ENCODE measurements around the gene CFAP45. TPM values are rescaled to one million over a fixed set of nuclear protein-coding genes. Genes with fewer than 3 reads are reported as not detected.

The CFAP45 gene
- total and polyA plus RNA-seq, 2 of the 8 experiments (the other 6 are each of a cell fraction or from before 2014, with no cell fraction given): 0.05 TPM; not detected in 1

GRCh38 chr1:159930634-159931033, 30.7 kb upstream of the CFAP45 start:
- FAIRE-seq: no peak
- no peak overlapping the region for H3K27ac ChIP-seq (ENCODE audit: low read depth, low read length)
- no peak overlapping the region for H3K4me2 ChIP-seq (ENCODE audit: insufficient read depth in 1 of 2, low read depth in 2 of 2, low read length in 2 of 2)
- H3K4ac ChIP-seq (replicated peaks; ENCODE audit: insufficient read length, low read depth, low read length): no peak overlapping the region
- no peak overlapping the region for H2BK20ac ChIP-seq (ENCODE audit: low read length)
- H3K36me3 ChIP-seq (ENCODE audit: control insufficient read depth in 2 of 4, insufficient read depth in 4 of 4, low read length in 3 of 4): peaks cover 3 to 38% (median 18%) of the 10 kb centered on the region in 4 experiments; a peak in 6 of 8 replicates
- no peak overlapping the region for H2BK12ac ChIP-seq (ENCODE audit: low read depth, low read length)
- H2BK15ac ChIP-seq (ENCODE audit: low read length): no peak overlapping the region
- peaks cover 0 to 4% (median 1%) of the 10 kb centered on the region in 4 experiments; a peak in 5 of 7 replicates for H3K4me1 ChIP-seq (replicated peaks in 1 of 4; ENCODE audit: control insufficient read depth in 3 of 4, insufficient read depth in 4 of 4, low read length in 3 of 4)
- no peak overlapping the region for H4K5ac ChIP-seq (ENCODE audit: insufficient read length, low read depth, low read length)
- no peak overlapping the region for H3K14ac ChIP-seq (ENCODE audit: insufficient read length)
- no peak overlapping the region; the same call in 1 of the 2 replicates for H2BK5ac ChIP-seq (ENCODE audit: low read depth, low read length)
- H2AFZ ChIP-seq (ENCODE audit: low read length): no peak overlapping the region
- H3K9me3 ChIP-seq (ENCODE audit: insufficient read depth in 2 of 2, low read depth in 1 of 2, low read length in 1 of 2): no peaks in the 10 kb centered on the region
- peaks cover 2% of the 10 kb centered on the region; the same call in 1 of the 2 replicates for H3K23me2 ChIP-seq (ENCODE audit: low read depth, low read length)
- H4K20me1 ChIP-seq (replicated peaks in 1 of 2; ENCODE audit: control insufficient read depth in 1 of 2, insufficient read depth in 2 of 2, low read length in 2 of 2): peaks cover 0 to 3% of the 10 kb centered on the region in 2 experiments
- no peak overlapping the region for H2BK120ac ChIP-seq (replicated peaks; ENCODE audit: low read depth, low read length)
- H3K4me3 ChIP-seq (ENCODE audit: extremely low read depth in 1 of 4, insufficient read depth in 2 of 4, low read depth in 3 of 4, low read length in 4 of 4): no peak overlapping the region
- H3K79me1 ChIP-seq (ENCODE audit: low read depth, low read length): no peaks in the 10 kb centered on the region
- H2AK5ac ChIP-seq (ENCODE audit: low read depth, low read length): no peak overlapping the region
- CTCF ChIA-PET (ENCODE audit: partially characterized antibody): interaction anchor here (0.7 to 35.5 kb wide), 15 partner anchors 9 to 717 kb away, joined by 3 to 696 read pairs (median 4); partner anchors contain the start of gene CFAP45
- no peak overlapping the region for H3K18ac ChIP-seq (ENCODE audit: extremely low read depth, low read length)
- no peaks in the 10 kb centered on the region for H3K79me2 ChIP-seq (ENCODE audit: control insufficient read depth in 1 of 2, insufficient read depth in 2 of 2, low read length in 2 of 2)
- no peak for DNase-seq (ENCODE audit: low read depth in 1 of 2, low spot score in 2 of 2)
- POLR2A ChIA-PET (ENCODE audit: partially characterized antibody): interaction anchor here (1.0 to 3.0 kb wide), 5 partner anchors 9 to 96 kb away, joined by 3 to 15 read pairs (median 4); partner anchors contain the start of gene IGSF9
- H4K91ac ChIP-seq (replicated peaks; ENCODE audit: insufficient read length, low read length): no peak overlapping the region
- H4K8ac ChIP-seq (ENCODE audit: extremely low read depth, insufficient read depth, low read length): no peak overlapping the region
- WGBS, 2 experiments (ENCODE audit: extremely low coverage in 1 of 2, insufficient coverage in 1 of 2, insufficient read length in 1 of 2, insufficient replicate concordance in 2 of 2, low coverage in 1 of 2, low lambda C conversion rate in 2 of 2, missing lambda C conversion rate in 1 of 2): 92% methylated on average over 8 of the region's 8 CpGs; no CpG with 5 or more reads in 1 of the 2 experiments
- H3K27me3 ChIP-seq (replicated peaks in 1 of 4; ENCODE audit: control insufficient read depth in 3 of 4, extremely low read depth in 1 of 4, insufficient read depth in 3 of 4, low read length in 3 of 4): no peaks in the 10 kb centered on the region
- no peak overlapping the region for H3K56ac ChIP-seq (replicated peaks; ENCODE audit: insufficient read length, low read depth, low read length)
- H3K9ac ChIP-seq (replicated peaks in 1 of 4; ENCODE audit: extremely low read depth in 1 of 4, low read depth in 3 of 4, low read length in 3 of 4): no peak overlapping the region
- no peak overlapping the region for H3K23ac ChIP-seq (ENCODE audit: insufficient read length)

Measured in H1 (cell line).